Stimulated activated CD8-positive, alpha-beta memory T cell treated with anti-CD3 and anti-CD28 coated beads, Interleukin-12 subunit alpha, Interleukin-12 subunit beta, amount 100 ng/mL, for 24 hours (primary cell): ENCODE results near the gene MCUB.

Experiments used
- DNase-seq: peaks from one replicate; pipeline ENCODE4 v3.0.0-alpha.2; 2020; ENCODE audit errors: extremely low read depth

Gene MCUB

GRCh38 chr4:109729718-109730618 is 169.9 kb downstream of the MCUB start, which contains the start of gene PLA2G12A:
Gene PLA2G12A, minus strand, starts transcription at chr4:109730070. Its CDS starts 261 bp downstream, at chr4:109729809.
- peak; percentile 41 for DNase-seq

GRCh38 chr4:109730619-109731545 is 170.8 kb downstream of the MCUB start:
- no peak for DNase-seq

- DNase-seq, result no peak
Measured at GRCh38 chr4:109733728-109734127, 173.7 kb downstream of the MCUB start.

GRCh38 chr4:109735566-109736365 is 175.7 kb downstream of the MCUB start:
- no peak for DNase-seq
